Naive thymus-derived CD4-positive, alpha-beta T cell (primary cell): ENCODE results near the gene PLCL2. TPM values are rescaled to one million over a fixed set of nuclear protein-coding genes. Genes with fewer than 3 reads are reported as not detected.

ENCODE experiments used
- ATAC-seq: fragments of 150-1000 bp; cut with Tn5 transposase; 2 replicates; pipeline ENCODE4 v1.10.0; 2021; ENCODE audit warnings: mild to moderate bottlenecking, moderate library complexity
- CTCF ChIA-PET: fragments of 350-600 bp; sonication (Branson Sonifier 250); formaldehyde crosslinking; loops from one replicate; lab custom pipeline; 2021; ENCODE audit warnings: antibody characterized with exemption; lab: Charles Lee
- POLR2A ChIA-PET: fragments of 350-600 bp; sonication (Branson Sonifier 250); formaldehyde crosslinking; loops from one replicate; lab custom pipeline; 2021; ENCODE audit warnings: antibody characterized with exemption, inconsistent platforms; lab: Charles Lee
- DNase-seq, 9 donors: peaks; one replicate each; pipeline versions ENCODE4 v3.0.0 to v3.0.0-alpha.2; 2020 to 2022; ENCODE audit warnings: mixed read lengths in 1 of 9
- H3K27ac ChIP-seq: one replicate; pipeline ENCODE4 v1.7.0; 2013; ENCODE audit warnings: mild to moderate bottlenecking, low read depth, low read length, moderate library complexity
- H3K27me3 ChIP-seq, 2 donors: one replicate each; pipeline ENCODE4 v1.7.0; 2013; ENCODE audit warnings: low read length in 2 of 2, mild to moderate bottlenecking in 2 of 2, moderate library complexity in 2 of 2; ENCODE audit not compliant: control insufficient read depth in 2 of 2, insufficient read depth in 2 of 2
- H3K36me3 ChIP-seq, 3 experiments: 1 replicate in 2 of 3; 2 replicates in 1 of 3; pipeline ENCODE4 v1.7.0; 2013; ENCODE audit warnings: low read length in 3 of 3, mild to moderate bottlenecking in 3 of 3, moderate library complexity in 1 of 3; ENCODE audit not compliant: insufficient read depth in 3 of 3, control insufficient read depth in 2 of 3
- H3K4me1 ChIP-seq, 2 donors: one replicate each; pipeline ENCODE4 v1.7.0; 2013; ENCODE audit warnings: low read length in 2 of 2, mild to moderate bottlenecking in 2 of 2, moderate library complexity in 1 of 2; ENCODE audit not compliant: control insufficient read depth in 2 of 2, insufficient read depth in 2 of 2
- H3K4me3 ChIP-seq: 2 replicates; pipeline ENCODE4 v1.7.0; 2013; ENCODE audit warnings: mild to moderate bottlenecking, low read length
- H3K9me3 ChIP-seq, 3 experiments: 1 replicate in 2 of 3; 2 replicates in 1 of 3; pipeline ENCODE4 v1.7.0; 2013; ENCODE audit warnings: low read length in 3 of 3; ENCODE audit not compliant: control insufficient read depth in 2 of 3
- H3K27ac Mint-ChIP-seq, 9 donors: one replicate each; pipeline ENCODE4 v1.8.0; 2020 to 2022; ENCODE audit warnings: mixed read lengths in 9 of 9, mild to moderate bottlenecking in 8 of 9, moderate library complexity in 5 of 9, inconsistent platforms in 2 of 9
- H3K27me3 Mint-ChIP-seq, 5 donors: one replicate each; pipeline ENCODE4 v1.8.0; 2021 to 2022; ENCODE audit warnings: mixed read lengths in 5 of 5, mild to moderate bottlenecking in 1 of 5
- H3K36me3 Mint-ChIP-seq, 5 donors: one replicate each; pipeline ENCODE4 v1.8.0; 2020 to 2022; ENCODE audit warnings: mixed read lengths in 5 of 5, mild to moderate bottlenecking in 3 of 5, inconsistent platforms in 1 of 5
- H3K4me1 Mint-ChIP-seq, 7 donors: one replicate each; pipeline ENCODE4 v1.8.0; 2020 to 2022; ENCODE audit warnings: mixed read lengths in 7 of 7, mild to moderate bottlenecking in 3 of 7, inconsistent platforms in 1 of 7
- H3K4me3 Mint-ChIP-seq, 10 donors: one replicate each; pipeline ENCODE4 v1.8.0; 2020 to 2022; ENCODE audit warnings: mild to moderate bottlenecking in 10 of 10, mixed read lengths in 10 of 10, moderate library complexity in 6 of 10, inconsistent platforms in 2 of 10
- H3K9me3 Mint-ChIP-seq, 11 donors: one replicate each; pipeline ENCODE4 v1.8.0; 2020 to 2022; ENCODE audit warnings: mixed read lengths in 11 of 11, mild to moderate bottlenecking in 4 of 11, inconsistent platforms in 1 of 11, moderate library complexity in 1 of 11
- intact Hi-C, 2 donors: fragments of 100-400 bp; cut with micrococcal nuclease; formaldehyde crosslinking; loops; one replicate each; pipeline ENCODE4 v1.15.1; 2023
- polyA plus RNA-seq, 2 donors: library from polyadenylated mRNA; unstranded; fragments of 300-500 nt; fragmentation: Illumina TruSeq; gene quantifications; one replicate each; pipeline ENCODE4 v1.2.3, GENCODE V29; 2021
- total RNA-seq, 6 experiments: library from RNA in 5 of 6; stranded (reverse) in 5 of 6; gene quantifications; 1 replicate in 5 of 6; 2 replicates in 1 of 6; pipeline ENCODE4 v1.2.3 and lab custom pipeline; 2021 to 2026

The PLCL2 gene
- total and polyA plus RNA-seq, 7 experiments from 2014 or later, result 48.9 to 90.8 (median 64.1) TPM

DNA sequence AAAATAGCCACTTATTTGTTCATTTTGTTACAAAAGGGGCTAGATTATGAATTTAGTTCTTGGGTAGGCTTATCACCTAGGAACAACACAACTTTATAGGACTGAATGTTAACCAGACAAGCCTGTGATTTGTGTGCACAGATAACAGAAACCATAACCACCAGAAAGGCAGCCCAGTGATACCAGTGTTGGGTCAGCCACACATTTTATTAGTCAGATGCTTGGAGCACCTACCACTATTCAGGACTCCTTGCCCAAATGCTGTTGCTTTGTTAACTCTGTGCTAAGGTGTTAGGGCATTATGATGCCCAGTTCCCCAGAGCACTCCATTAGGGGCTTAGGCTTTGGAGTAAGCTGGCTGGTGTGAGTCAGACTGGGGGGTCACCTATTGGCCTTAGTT, 22.5 kb downstream of the PLCL2 start:
- Histone ChIP-seq H3K27me3 (no peaks in the 10 kb centered on the region), H3K27ac (peak overlapping the region; percentile 29), H3K4me1 (peaks cover 59% of the 10 kb centered on the region in 2 donors), H3K4me3 (no peak overlapping the region), H3K9me3 (no peaks in the 10 kb centered on the region), H3K36me3 (no peaks in the 10 kb centered on the region)
- peaks cover 62 to 93% (median 84%) of the 10 kb centered on the region in 7 donors for H3K4me1 Mint-ChIP-seq
- peaks cover 0 to 27% (median 4%) of the 10 kb centered on the region in 5 donors for H3K36me3 Mint-ChIP-seq
- H3K27ac Mint-ChIP-seq, result peak overlapping the region in 8 of 9 donors; percentile 26 to 76 (median 58)
- no peaks in the 10 kb centered on the region for H3K27me3 Mint-ChIP-seq
- ATAC-seq (no peak), DNase-seq (no peak)
- H3K9me3 Mint-ChIP-seq, result no peaks in the 10 kb centered on the region
- intact Hi-C loops, result loop anchor here (2.0 to 5.0 kb wide), 3 partner anchors 14 to 80 kb away; no protein-coding TSS in a partner anchor
- peak overlapping the region in 9 of 10 donors; percentile 44 to 68 (median 53) for H3K4me3 Mint-ChIP-seq
- ChIA-PET POLR2A (interaction anchor here (1.0 kb wide), 2 partner anchors 14 to 18 kb away, joined by 3 to 8 read pairs; no protein-coding TSS in a partner anchor), CTCF (interaction anchor here (0.6 kb wide), 1 partner anchor 28 kb away, joined by 3 read pairs; no protein-coding TSS in a partner anchor)

DNA sequence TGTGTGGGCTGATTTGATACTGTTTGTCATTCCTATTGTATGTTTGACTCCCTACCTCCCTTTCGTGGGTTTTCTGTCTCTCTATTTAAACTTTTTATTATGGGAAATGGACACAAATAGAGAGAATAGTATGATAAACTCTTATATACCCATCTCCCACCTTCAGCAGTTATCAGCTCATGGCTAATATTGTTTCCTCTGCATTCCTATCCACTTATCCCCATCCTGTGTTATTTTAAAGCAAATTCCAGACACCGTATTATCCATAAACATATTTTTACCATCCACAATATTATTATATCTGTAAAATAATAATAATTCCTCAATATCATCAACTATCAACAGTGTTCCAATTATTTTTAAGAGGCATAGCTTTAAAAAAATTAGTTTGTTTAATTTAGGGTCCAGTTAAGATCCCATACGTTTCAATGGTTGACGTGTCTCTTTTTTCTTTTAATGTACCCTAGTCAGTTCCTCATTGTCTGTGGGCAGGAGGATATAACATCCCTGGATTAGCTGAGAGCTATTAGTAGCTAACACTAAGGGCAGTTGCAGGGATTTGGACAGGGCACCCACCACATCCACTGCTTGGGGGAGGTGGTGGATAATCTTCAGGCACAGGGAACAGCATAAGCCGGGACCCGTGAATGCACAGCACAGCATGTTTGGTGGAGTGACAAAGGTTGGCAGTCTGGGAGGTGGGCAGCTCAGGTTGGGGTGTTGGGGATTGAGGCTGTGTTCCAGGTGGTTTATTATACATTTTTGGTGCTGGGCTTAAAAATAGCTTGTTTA, 23.5 kb downstream of the PLCL2 start:
- Mint-ChIP-seq H3K4me1 (peaks cover 65 to 93% (median 84%) of the 10 kb centered on the region in 7 donors), H3K36me3 (peaks cover 0 to 30% (median 6%) of the 10 kb centered on the region in 5 donors), H3K9me3 (no peaks in the 10 kb centered on the region), H3K27ac (peak overlapping the region in 8 of 9 donors; percentile 18 to 87 (median 50)), H3K4me3 (peak overlapping the region in 7 of 10 donors; percentile 12 to 66 (median 32)), H3K27me3 (no peaks in the 10 kb centered on the region)
- ATAC-seq, result no peak
- H3K27me3 ChIP-seq, result no peaks in the 10 kb centered on the region
- H3K9me3 ChIP-seq, result no peaks in the 10 kb centered on the region
- no peaks in the 10 kb centered on the region for H3K36me3 ChIP-seq
- ChIA-PET POLR2A (interaction anchor here (0.9 to 2.1 kb wide), 3 partner anchors 10 to 15 kb away, joined by 3 to 9 read pairs (median 3); no protein-coding TSS in a partner anchor), CTCF (interaction anchor here (0.6 to 1.4 kb wide), 5 partner anchors 22 to 618 kb away, joined by 3 read pairs; partner anchors contain the start of gene PLCL2)
- intact Hi-C loops, result loop anchor here in 1 of 2 donors (5.0 kb wide), 1 partner anchor 79 kb away; no protein-coding TSS in a partner anchor
- no peak for DNase-seq
- H3K27ac ChIP-seq, result no peak overlapping the region
- H3K4me1 ChIP-seq, result peaks cover 54 to 56% of the 10 kb centered on the region in 2 donors
- H3K4me3 ChIP-seq, result no peak overlapping the region

DNA sequence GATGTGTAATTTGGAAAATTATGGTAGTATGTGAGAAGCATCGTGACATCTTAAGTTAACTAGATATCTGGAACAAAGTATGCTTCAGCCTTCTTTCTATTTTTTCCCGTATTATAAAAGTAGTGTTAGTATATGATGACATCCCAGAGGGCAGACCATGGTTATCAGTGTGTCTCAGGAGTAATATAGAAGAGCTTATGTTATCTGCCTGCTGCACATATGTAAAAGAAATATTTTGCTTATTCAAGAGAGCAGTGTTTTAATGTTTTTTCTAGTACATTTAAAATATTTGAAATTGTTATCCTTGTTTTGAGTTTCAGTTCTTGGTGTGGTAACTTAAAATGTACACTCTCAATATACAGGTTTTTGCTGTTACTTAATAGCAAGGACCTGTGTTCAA, 24.1 kb downstream of the PLCL2 start:
- no peak for ATAC-seq
- no peak for DNase-seq
- ChIA-PET POLR2A (interaction anchor here (0.8 to 2.1 kb wide), 3 partner anchors 9 to 12 kb away, joined by 3 to 9 read pairs (median 3); no protein-coding TSS in a partner anchor), CTCF (interaction anchor here (0.5 to 1.4 kb wide), 4 partner anchors 23 to 1332 kb away, joined by 3 to 10 read pairs (median 3); partner anchors contain the start of gene PLCL2)
- peak overlapping the region in 8 of 9 donors; percentile 18 to 87 (median 55) for H3K27ac Mint-ChIP-seq
- no peaks in the 10 kb centered on the region for H3K9me3 Mint-ChIP-seq
- Histone ChIP-seq H3K4me3 (no peak overlapping the region), H3K9me3 (no peaks in the 10 kb centered on the region), H3K27me3 (no peaks in the 10 kb centered on the region), H3K36me3 (no peaks in the 10 kb centered on the region), H3K27ac (no peak overlapping the region), H3K4me1 (peaks cover 49% of the 10 kb centered on the region in 2 donors)
- peaks cover 0 to 29% (median 7%) of the 10 kb centered on the region in 5 donors for H3K36me3 Mint-ChIP-seq
- H3K4me1 Mint-ChIP-seq, result peaks cover 60 to 93% (median 82%) of the 10 kb centered on the region in 7 donors
- intact Hi-C loops, result loop anchor here in 1 of 2 donors (5.0 kb wide), 1 partner anchor 78 kb away; no protein-coding TSS in a partner anchor
- peak overlapping the region in 4 of 10 donors; percentile 12 to 66 (median 28) for H3K4me3 Mint-ChIP-seq
- no peaks in the 10 kb centered on the region for H3K27me3 Mint-ChIP-seq

DNA sequence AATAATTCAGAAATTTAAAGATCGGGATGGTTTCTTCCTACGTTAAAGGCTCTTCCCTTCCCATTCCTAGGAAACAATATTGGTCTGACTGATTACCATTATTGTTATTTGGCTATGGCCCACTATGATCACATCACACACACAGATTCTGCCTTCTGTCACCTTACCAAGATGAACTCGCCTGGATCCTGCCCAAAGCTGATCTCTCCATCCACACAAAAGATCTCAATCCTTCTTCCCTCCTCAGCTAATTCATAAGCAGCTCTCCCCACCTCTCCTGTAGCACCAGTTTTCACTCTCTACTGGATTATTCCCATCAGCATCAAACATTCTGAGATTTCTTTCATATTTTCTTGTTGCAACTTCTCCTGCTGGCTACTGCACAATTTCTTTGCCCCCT, 25.0 kb downstream of the PLCL2 start:
- ChIA-PET POLR2A (interaction anchor here (0.8 to 2.1 kb wide), 2 partner anchors 10 to 13 kb away, joined by 3 to 9 read pairs; no protein-coding TSS in a partner anchor), CTCF (no interaction called here)
- ATAC-seq (no peak), DNase-seq (no peak)
- intact Hi-C loops, result loop anchor here in 1 of 2 donors (1.0 to 5.0 kb wide), 3 partner anchors 8 to 77 kb away; no protein-coding TSS in a partner anchor
- Histone ChIP-seq H3K27ac (no peak overlapping the region), H3K4me1 (peaks cover 42% of the 10 kb centered on the region in 2 donors), H3K27me3 (no peaks in the 10 kb centered on the region), H3K36me3 (no peaks in the 10 kb centered on the region), H3K4me3 (no peak overlapping the region), H3K9me3 (no peaks in the 10 kb centered on the region)
- Mint-ChIP-seq H3K36me3 (peaks cover 0 to 20% (median 10%) of the 10 kb centered on the region in 5 donors), H3K9me3 (no peaks in the 10 kb centered on the region), H3K27me3 (no peaks in the 10 kb centered on the region), H3K4me3 (peak overlapping the region in 7 of 10 donors; percentile 0 to 77 (median 38)), H3K27ac (peak overlapping the region in 6 of 9 donors; percentile 5 to 60 (median 20)), H3K4me1 (peaks cover 57 to 93% (median 81%) of the 10 kb centered on the region in 7 donors)

DNA sequence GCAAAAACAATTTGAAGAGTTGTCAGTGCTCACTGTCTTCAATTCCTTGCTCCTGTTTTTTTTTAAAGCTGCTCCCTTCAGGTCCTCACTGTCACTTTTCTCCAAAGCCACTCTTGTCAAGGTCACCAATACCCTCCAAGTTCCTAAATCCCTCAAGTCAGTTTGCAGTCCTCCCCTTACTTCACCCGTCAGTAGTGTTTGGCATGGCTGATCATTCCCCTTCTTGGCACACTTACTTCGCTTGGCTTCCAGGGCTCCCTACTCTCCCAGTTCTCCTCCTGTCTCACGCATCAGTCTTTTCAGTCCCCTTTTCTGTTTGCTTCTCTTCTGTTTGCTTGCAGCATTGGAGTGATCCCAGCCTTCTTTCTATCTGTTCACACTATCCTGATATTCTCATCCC, 25.5 kb downstream of the PLCL2 start:
- Mint-ChIP-seq H3K27me3 (no peaks in the 10 kb centered on the region), H3K9me3 (no peaks in the 10 kb centered on the region), H3K4me1 (peaks cover 54 to 93% (median 81%) of the 10 kb centered on the region in 7 donors), H3K27ac (peak overlapping the region in 6 of 9 donors; percentile 5 to 60 (median 43)), H3K4me3 (peak overlapping the region in 7 of 10 donors; percentile 0 to 77 (median 38)), H3K36me3 (peaks cover 0 to 18% (median 10%) of the 10 kb centered on the region in 5 donors)
- no peaks in the 10 kb centered on the region for H3K36me3 ChIP-seq
- H3K4me1 ChIP-seq, result peaks cover 38 to 42% of the 10 kb centered on the region in 2 donors
- POLR2A ChIA-PET, result no interaction called here
- no peaks in the 10 kb centered on the region for H3K27me3 ChIP-seq
- no peak for ATAC-seq
- no peak overlapping the region for H3K27ac ChIP-seq
- no peak for DNase-seq
- H3K4me3 ChIP-seq, result no peak overlapping the region
- CTCF ChIA-PET, result no interaction called here
- intact Hi-C loops, result loop anchor here in 1 of 2 donors (1.0 kb wide), 2 partner anchors 8 to 9 kb away; no protein-coding TSS in a partner anchor
- H3K9me3 ChIP-seq, result no peaks in the 10 kb centered on the region

DNA sequence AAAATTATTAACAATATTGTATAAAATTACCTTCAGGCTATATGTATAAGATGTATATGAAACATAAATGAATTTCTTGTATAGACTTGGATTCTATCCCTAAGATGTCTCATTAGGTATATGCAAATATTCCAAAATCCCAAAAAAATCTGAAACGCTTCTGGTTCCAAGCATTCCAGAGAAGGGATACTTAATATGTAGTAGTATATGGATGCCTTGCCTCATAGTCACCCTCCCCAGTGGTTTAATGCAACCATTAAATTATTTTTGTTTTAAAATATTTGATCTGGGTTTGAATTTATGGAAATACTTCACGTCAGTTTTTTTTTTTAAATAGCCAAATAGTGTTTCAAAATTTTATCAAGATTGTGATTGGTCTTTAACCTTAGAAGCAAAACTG, 27.2 kb downstream of the PLCL2 start:
- no peak for DNase-seq
- peaks cover 54 to 95% (median 83%) of the 10 kb centered on the region in 7 donors for H3K4me1 Mint-ChIP-seq
- ATAC-seq, result no peak
- Histone ChIP-seq H3K27me3 (no peaks in the 10 kb centered on the region), H3K36me3 (no peaks in the 10 kb centered on the region), H3K27ac (no peak overlapping the region), H3K9me3 (no peaks in the 10 kb centered on the region), H3K4me3 (no peak overlapping the region), H3K4me1 (peaks cover 30 to 48% of the 10 kb centered on the region in 2 donors)
- H3K9me3 Mint-ChIP-seq, result no peaks in the 10 kb centered on the region
- H3K36me3 Mint-ChIP-seq, result peaks cover 0 to 20% (median 10%) of the 10 kb centered on the region in 5 donors
- ChIA-PET POLR2A (no interaction called here), CTCF (no interaction called here)
- peak overlapping the region in 1 of 9 donors; percentile 16 for H3K27ac Mint-ChIP-seq
- no peaks in the 10 kb centered on the region for H3K27me3 Mint-ChIP-seq
- H3K4me3 Mint-ChIP-seq, result peak overlapping the region in 1 of 10 donors; percentile 4
- intact Hi-C loops, result no loop called here
